GM13977 (cell line): ENCODE results near the gene INCA1.
A peak's percentile ranks its signal among the peaks of the same experiment; 100 is the strongest.

Source experiments
- DNase-seq: peaks from one replicate; pipeline ENCODE4 v3.0.0; 2012; ENCODE audit warnings: low spot score
- in situ Hi-C: fragments of 300-500 bp; cut with MboI; formaldehyde crosslinking; loops from one replicate; pipeline ENCODE4 v1.12.0; 2022; ENCODE audit warnings: low sequenced_read_pairs, low pct_unique_long_range_greater_than_20kb, mixed read lengths, inconsistent platforms; ENCODE audit not compliant: unreplicated experiment
- TF ChIP-seq, protein P1 (sequence below): IDR thresholded peaks from 2 replicates; pipeline ENCODE4 v1.5.1; 2012; ENCODE audit warnings: mild to moderate bottlenecking, control low read depth; ENCODE audit not compliant: insufficient read depth; ENCODE audit errors: extremely low read depth, missing control alignments

The INCA1 gene

DNA sequence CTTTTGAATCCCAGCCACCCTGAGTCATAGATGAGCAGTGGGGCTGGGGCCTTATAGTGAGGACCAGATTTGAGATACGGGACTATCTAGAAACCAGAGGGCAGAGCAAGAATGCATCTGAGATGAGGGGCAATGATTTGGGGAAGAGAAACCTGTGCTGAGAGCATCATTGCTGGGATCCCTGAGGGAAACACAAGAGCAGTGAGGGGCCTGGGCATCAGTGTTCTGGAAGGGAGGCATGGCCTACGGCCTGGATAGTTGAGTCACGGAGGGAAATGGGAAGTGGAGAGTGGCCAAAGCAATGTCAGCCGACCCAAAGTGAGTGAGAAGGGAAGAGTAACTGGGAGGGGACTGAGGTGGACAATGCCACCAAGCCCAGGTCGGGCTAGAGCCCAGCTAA lies 15.0 kb downstream of the INCA1 start:
- TF ChIP-seq, protein P1, sequence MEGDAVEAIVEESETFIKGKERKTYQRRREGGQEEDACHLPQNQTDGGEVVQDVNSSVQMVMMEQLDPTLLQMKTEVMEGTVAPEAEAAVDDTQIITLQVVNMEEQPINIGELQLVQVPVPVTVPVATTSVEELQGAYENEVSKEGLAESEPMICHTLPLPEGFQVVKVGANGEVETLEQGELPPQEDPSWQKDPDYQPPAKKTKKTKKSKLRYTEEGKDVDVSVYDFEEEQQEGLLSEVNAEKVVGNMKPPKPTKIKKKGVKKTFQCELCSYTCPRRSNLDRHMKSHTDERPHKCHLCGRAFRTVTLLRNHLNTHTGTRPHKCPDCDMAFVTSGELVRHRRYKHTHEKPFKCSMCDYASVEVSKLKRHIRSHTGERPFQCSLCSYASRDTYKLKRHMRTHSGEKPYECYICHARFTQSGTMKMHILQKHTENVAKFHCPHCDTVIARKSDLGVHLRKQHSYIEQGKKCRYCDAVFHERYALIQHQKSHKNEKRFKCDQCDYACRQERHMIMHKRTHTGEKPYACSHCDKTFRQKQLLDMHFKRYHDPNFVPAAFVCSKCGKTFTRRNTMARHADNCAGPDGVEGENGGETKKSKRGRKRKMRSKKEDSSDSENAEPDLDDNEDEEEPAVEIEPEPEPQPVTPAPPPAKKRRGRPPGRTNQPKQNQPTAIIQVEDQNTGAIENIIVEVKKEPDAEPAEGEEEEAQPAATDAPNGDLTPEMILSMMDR = no peak
- no peak for DNase-seq
- in situ Hi-C loops = no loop called here

- peak; percentile 66 for DNase-seq
- in situ Hi-C loops = no loop called here
- TF ChIP-seq, protein P1 = peak; percentile 61
These were observed 16.6 kb downstream of the INCA1 start for GRCh38 chr17:4980644-4981216.

GRCh38 chr17:4978726-4979125 lies 18.6 kb downstream of the INCA1 start:
- TF ChIP-seq, protein P1 = no peak
- in situ Hi-C loops = no loop called here
- no peak for DNase-seq

DNA sequence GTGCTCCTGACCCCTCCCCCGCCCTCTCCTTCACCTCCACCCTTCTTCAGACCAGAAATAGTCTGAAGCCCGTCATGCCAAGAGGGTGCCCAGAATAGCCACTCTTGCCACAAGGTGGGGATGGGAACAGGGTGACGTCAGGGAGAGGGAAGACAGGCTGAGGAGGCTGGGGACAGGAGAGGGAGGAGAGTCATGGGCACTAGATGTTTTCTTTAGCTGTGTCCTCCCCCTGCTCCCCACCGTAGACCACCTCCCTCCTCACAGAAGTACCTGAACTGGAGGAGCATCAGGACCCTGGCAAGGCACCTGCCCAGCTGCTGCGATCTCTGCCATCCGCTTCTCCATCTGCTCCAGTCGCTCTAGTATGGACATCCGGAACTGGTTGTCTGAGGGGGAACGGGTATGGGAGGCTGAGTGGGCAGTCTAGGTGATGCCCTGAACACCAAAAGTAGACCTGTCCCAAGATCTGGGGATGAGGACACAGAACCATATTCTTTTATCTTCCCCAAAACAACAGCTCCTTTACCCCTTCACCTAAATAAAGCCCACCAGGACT lies 23.1 kb downstream of the INCA1 start:
- TF ChIP-seq, protein P1 = no peak
- DNase-seq = no peak
- in situ Hi-C loops = no loop called here

DNA sequence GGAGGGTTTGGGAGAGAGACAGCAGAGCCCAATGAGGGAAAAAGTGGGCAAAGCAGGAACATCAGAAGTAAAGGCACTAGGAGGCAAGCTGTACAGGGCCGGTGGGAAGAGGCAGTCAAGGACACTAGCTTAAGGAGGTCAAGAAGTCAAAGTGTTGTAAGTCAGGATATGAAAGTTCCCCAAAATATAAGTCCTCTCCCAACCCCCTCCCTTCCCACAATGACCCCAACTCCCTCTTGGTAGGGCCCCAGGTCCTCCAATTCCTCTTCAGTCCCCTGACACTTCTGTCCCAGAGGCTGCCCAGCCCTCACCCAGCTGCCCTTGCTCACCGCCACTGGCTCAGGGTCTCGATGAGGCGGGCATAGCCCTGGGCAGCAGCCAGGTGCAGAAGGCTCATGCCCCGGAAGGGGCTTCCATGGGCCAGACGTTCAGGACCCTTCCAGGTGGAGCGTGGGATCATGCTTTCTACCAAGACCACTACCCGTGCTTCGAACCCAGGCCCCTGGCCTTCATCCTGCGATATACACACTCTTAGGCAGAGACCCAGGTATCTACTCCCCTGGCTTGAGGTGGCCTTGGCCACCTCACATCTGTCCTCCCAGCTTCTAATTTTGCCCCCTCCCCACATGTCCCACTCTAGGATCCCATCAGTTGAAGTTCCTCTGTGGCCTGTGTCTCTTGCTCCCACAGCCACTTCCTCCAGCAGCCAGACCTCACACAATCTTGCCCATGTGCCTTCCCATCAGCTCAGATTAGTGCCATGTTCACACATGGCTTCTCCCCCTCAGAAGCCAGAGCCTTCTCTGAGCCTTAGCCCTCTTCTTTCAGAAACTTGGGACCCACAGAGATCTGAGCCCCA lies 23.8 kb downstream of the INCA1 start:
- in situ Hi-C loops = no loop called here
- no peak for DNase-seq
- TF ChIP-seq, protein P1 = no peak

DNA sequence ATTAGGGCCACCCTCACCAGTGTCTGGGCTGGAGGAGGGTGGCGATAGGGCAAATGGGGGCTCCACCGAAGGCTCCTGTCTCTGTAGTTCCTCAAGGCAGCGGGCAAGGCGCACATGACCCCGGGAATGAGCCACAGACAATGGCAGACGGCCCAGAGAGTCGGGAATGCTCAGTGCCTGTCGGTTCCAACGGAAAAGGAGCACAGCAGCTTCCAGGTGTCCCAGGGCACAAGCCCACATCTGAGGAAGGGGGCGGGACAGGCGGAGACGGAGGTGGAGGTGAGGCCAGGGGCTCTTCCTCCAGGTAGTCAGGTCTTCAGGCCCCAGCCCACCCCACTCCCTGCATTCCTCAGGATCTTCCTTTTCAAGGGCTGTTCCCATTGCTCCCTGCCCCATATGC lies 24.6 kb downstream of the INCA1 start:
- no peak for DNase-seq
- in situ Hi-C loops = no loop called here
- TF ChIP-seq, protein P1 = no peak
